Endothelial cell of umbilical vein (primary cell): Measurements from ENCODE around the gene LRRN3. TPM values are rescaled to one million over a fixed set of nuclear protein-coding genes. Genes with fewer than 3 reads are reported as not detected.

Experiments used
- BruUV-seq: library from RNA; stranded (reverse); fragments of 400-500 nt; replicated peaks from 2 replicates; lab custom pipeline; 2021; lab: Mats Ljungman, UMichigan
- CTCF ChIA-PET: fragments of 300-600, 350-600 bp; sonication (Branson Sonifier 250); formaldehyde crosslinking; loops from one replicate; lab custom pipeline; 2021; ENCODE audit warnings: antibody characterized with exemption, inconsistent platforms; lab: Charles Lee
- POLR2A ChIA-PET: fragments of 300-600, 350-600 bp; sonication (Branson Sonifier 250); formaldehyde crosslinking; loops from one replicate; lab custom pipeline; 2021; ENCODE audit warnings: antibody characterized with exemption, inconsistent platforms; lab: Charles Lee
- DNase-seq: peaks from one replicate; pipeline ENCODE4 v3.0.0-alpha.2; 2011; ENCODE audit warnings: low read depth, low spot score
- FAIRE-seq: peaks from 2 replicates; lab custom pipeline; 2011; peaks lifted over from hg19 to GRCh38; lab: Jason Lieb, UNC
- H2AFZ ChIP-seq: 2 replicates; pipeline ENCODE4 v1.6.0; 2012; ENCODE audit warnings: low read depth, low read length, control low read depth, inconsistent platforms
- H3K27ac ChIP-seq: 2 replicates; pipeline ENCODE4 v1.5.1; 2011; ENCODE audit warnings: low read depth, mild to moderate bottlenecking, control low read depth, low read length, moderate library complexity; ENCODE audit not compliant: insufficient read depth
- H3K27me3 ChIP-seq, 2 experiments: 2 replicates each; pipeline versions ENCODE4 v1.6.0 to v1.6.1; 2011; ENCODE audit warnings: low read length in 2 of 2, mixed read lengths in 1 of 2; ENCODE audit not compliant: control insufficient read depth in 2 of 2, insufficient read depth in 2 of 2
- H3K36me3 ChIP-seq, 2 experiments: 2 replicates in 1 of 2; 3 replicates in 1 of 2; pipeline ENCODE4 v1.5.1; 2011; ENCODE audit warnings: low read length in 2 of 2, mild to moderate bottlenecking in 1 of 2, moderate library complexity in 1 of 2; ENCODE audit not compliant: control insufficient read depth in 2 of 2, insufficient read depth in 2 of 2; ENCODE audit errors: extremely low read depth in 1 of 2
- H3K4me1 ChIP-seq: 3 replicates; pipeline ENCODE4 v1.5.1; 2011; ENCODE audit warnings: mild to moderate bottlenecking, low read length; ENCODE audit not compliant: control insufficient read depth, insufficient read depth; ENCODE audit errors: extremely low read depth
- H3K4me2 ChIP-seq: 2 replicates; pipeline ENCODE4 v1.6.1; 2011; ENCODE audit warnings: low read length, control low read depth, mixed read lengths; ENCODE audit not compliant: insufficient read depth
- H3K4me3 ChIP-seq, 3 experiments: fragments of 200-600 bp in 1 of 3; sonication (generic), shearing (Covaris generic) in 1 of 3; replicated peaks in 1 of 3; 2 replicates each; pipeline ENCODE4 v1.5.1; 2011 to 2016; ENCODE audit warnings: control low read depth in 3 of 3, low read length in 3 of 3, mild to moderate bottlenecking in 2 of 3, inconsistent platforms in 1 of 3, low read depth in 1 of 3, moderate library complexity in 1 of 3; ENCODE audit not compliant: insufficient read depth in 1 of 3
- H3K79me2 ChIP-seq: 2 replicates; pipeline ENCODE4 v1.6.0; 2012; ENCODE audit warnings: low read length, inconsistent platforms; ENCODE audit not compliant: control insufficient read depth, insufficient read depth
- H3K9ac ChIP-seq: replicated peaks from 2 replicates; pipeline ENCODE3; 2011; ENCODE audit warnings: low read length, control low read depth; ENCODE audit not compliant: insufficient read depth; ENCODE audit errors: extremely low read depth
- H3K9me1 ChIP-seq: replicated peaks from 3 replicates; pipeline ENCODE4 v1.6.0; 2011; ENCODE audit warnings: mild to moderate bottlenecking, low read length; ENCODE audit not compliant: control insufficient read depth, insufficient read depth; ENCODE audit errors: extremely low read depth
- H3K9me3 ChIP-seq: replicated peaks from 2 replicates; pipeline ENCODE4 v1.5.1; 2012; ENCODE audit warnings: low read length, inconsistent platforms; ENCODE audit not compliant: control insufficient read depth, insufficient read depth
- H4K20me1 ChIP-seq: replicated peaks from 2 replicates; pipeline ENCODE3; 2011; ENCODE audit warnings: mild to moderate bottlenecking, low read length; ENCODE audit not compliant: control insufficient read depth, insufficient read depth; ENCODE audit errors: extremely low read depth
- EZH2 ChIP-seq: IDR thresholded peaks from 2 replicates; pipeline ENCODE4 v1.6.1; 2012; ENCODE audit warnings: borderline replicate concordance, low read depth, mild to moderate bottlenecking, moderate library complexity, low read length, inconsistent platforms; ENCODE audit not compliant: severe bottlenecking
- FOS ChIP-seq: IDR thresholded peaks from 2 replicates; pipeline ENCODE4 v1.6.1; 2011; ENCODE audit warnings: mild to moderate bottlenecking, low read length, moderate library complexity, borderline replicate concordance; ENCODE audit not compliant: insufficient read depth
- GATA2 ChIP-seq: IDR thresholded peaks from 2 replicates; pipeline ENCODE4 v1.7.0; 2011; ENCODE audit warnings: low read depth, mild to moderate bottlenecking, moderate library complexity, mixed read lengths, low read length; ENCODE audit not compliant: insufficient read length, insufficient read depth
- JUN ChIP-seq: IDR thresholded peaks from 2 replicates; pipeline ENCODE4 v1.6.1; 2011; ENCODE audit warnings: borderline replicate concordance, low read depth; ENCODE audit not compliant: insufficient read length, insufficient read depth
- MYC ChIP-seq: IDR thresholded peaks from one replicate; pipeline ENCODE4 v1.6.1; 2011; ENCODE audit warnings: mild to moderate bottlenecking, low read depth, low read length
- POLR2A ChIP-seq: IDR thresholded peaks from 2 replicates; pipeline ENCODE4 v1.6.1; 2012; ENCODE audit warnings: low read depth, mild to moderate bottlenecking, control low read depth, low read length
- POLR2AphosphoS5 ChIP-seq: IDR thresholded peaks from 2 replicates; pipeline ENCODE4 v1.6.1; 2012; ENCODE audit warnings: low read depth, mild to moderate bottlenecking, control low read depth, low read length, moderate library complexity; ENCODE audit not compliant: insufficient read depth
- dilution Hi-C: fragments of 300-500 bp; cut with MboI; formaldehyde crosslinking; loops from one replicate; pipeline ENCODE4 v1.15.0; 2019; ENCODE audit warnings: low sequenced_read_pairs; ENCODE audit not compliant: extremely low pct_ligation_motif_present
- intact Hi-C: fragments of 100-400 bp; cut with micrococcal nuclease; formaldehyde crosslinking; loops from one replicate; pipeline ENCODE4 v1.10.0; 2022
- polyA plus RNA-seq, 4 experiments: library from polyadenylated mRNA; depleted of rRNA in 3 of 4; stranded (reverse) in 3 of 4; unstranded in 1 of 4; fragments of >200 nt; gene quantifications; 2 replicates each; pipeline versions ENCODE4 v1.2.1 to v1.2.3, GENCODE V29; 2011 to 2012; ENCODE audit warnings: missing spikeins in 1 of 4
- total RNA-seq: library from RNA; stranded (reverse); gene quantifications from 2 replicates; pipeline ENCODE4 v1.2.3, GENCODE V29; 2021
- TF ChIP-seq, protein P1 (sequence below), 2 donors: IDR thresholded peaks; 1 replicate in 1 of 2; 2 replicates in 1 of 2; pipeline ENCODE4 v1.5.1; 2011; ENCODE audit warnings: low read length in 2 of 2, mild to moderate bottlenecking in 2 of 2, moderate library complexity in 2 of 2, control low read depth in 1 of 2, inconsistent platforms in 1 of 2, low read depth in 1 of 2; ENCODE audit not compliant: insufficient read depth in 1 of 2; ENCODE audit errors: extremely low read depth in 1 of 2
- TF ChIP-seq, protein P2 (sequence below): IDR thresholded peaks from 2 replicates; pipeline ENCODE4 v1.6.1; 2011; ENCODE audit not compliant: insufficient read depth, insufficient read length

LRRN3 gene
- total and polyA plus RNA-seq, 2 donors (not counting 3 experiments of a cell fraction or from before 2014, with no cell fraction given): not detected

DNA sequence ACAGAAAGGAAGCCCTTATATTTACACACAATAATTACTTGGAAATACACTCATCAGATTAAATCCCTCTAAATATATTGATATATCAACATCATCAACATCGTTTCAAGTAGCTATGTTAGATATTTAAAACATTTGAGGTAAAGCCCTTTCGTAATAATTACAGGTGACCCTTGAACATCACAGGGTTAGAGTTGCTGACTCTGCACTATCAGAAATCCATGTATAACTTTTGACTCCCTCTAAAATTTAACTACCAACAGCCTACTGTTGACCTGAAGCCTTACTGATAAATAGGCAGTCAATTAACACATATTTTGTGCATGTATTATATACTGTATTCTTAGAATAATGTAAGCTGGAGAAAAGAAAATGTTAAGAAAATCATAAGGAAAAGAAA, 34.6 kb upstream of the LRRN3 start:
- H3K4me2 ChIP-seq: no peak overlapping the region
- no peaks in the 10 kb centered on the region for H3K9me3 ChIP-seq
- TF ChIP-seq GATA2 (no peak), JUN (no peak), POLR2A (no peak), FOS (no peak), POLR2AphosphoS5 (no peak), MYC (no peak), EZH2 (no peak)
- TF ChIP-seq, protein P1, sequence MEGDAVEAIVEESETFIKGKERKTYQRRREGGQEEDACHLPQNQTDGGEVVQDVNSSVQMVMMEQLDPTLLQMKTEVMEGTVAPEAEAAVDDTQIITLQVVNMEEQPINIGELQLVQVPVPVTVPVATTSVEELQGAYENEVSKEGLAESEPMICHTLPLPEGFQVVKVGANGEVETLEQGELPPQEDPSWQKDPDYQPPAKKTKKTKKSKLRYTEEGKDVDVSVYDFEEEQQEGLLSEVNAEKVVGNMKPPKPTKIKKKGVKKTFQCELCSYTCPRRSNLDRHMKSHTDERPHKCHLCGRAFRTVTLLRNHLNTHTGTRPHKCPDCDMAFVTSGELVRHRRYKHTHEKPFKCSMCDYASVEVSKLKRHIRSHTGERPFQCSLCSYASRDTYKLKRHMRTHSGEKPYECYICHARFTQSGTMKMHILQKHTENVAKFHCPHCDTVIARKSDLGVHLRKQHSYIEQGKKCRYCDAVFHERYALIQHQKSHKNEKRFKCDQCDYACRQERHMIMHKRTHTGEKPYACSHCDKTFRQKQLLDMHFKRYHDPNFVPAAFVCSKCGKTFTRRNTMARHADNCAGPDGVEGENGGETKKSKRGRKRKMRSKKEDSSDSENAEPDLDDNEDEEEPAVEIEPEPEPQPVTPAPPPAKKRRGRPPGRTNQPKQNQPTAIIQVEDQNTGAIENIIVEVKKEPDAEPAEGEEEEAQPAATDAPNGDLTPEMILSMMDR (IDR thresholded peaks at IDR 0.05; ENCODE audit: extremely low read depth in 1 of 2, insufficient read depth in 1 of 2, low read depth in 1 of 2, low read length in 2 of 2): no peak
- TF ChIP-seq, protein P2, sequence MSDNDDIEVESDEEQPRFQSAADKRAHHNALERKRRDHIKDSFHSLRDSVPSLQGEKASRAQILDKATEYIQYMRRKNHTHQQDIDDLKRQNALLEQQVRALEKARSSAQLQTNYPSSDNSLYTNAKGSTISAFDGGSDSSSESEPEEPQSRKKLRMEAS: no peak
- no peak for FAIRE-seq
- no peaks in the 10 kb centered on the region for H4K20me1 ChIP-seq
- H3K4me1 ChIP-seq: no peaks in the 10 kb centered on the region
- CTCF ChIA-PET: interaction anchor here (1.0 kb wide), 1 partner anchor 10 kb away, joined by 3 read pairs; no protein-coding TSS in a partner anchor
- DNase-seq: no peak
- intact Hi-C loops: no loop called here
- H3K27ac ChIP-seq: no peak overlapping the region
- H3K79me2 ChIP-seq: no peaks in the 10 kb centered on the region
- no peaks in the 10 kb centered on the region for H3K27me3 ChIP-seq
- dilution Hi-C loops: no loop called here
- H3K9me1 ChIP-seq: no peaks in the 10 kb centered on the region
- no peak overlapping the region for H2AFZ ChIP-seq
- H3K9ac ChIP-seq: no peak overlapping the region
- no peaks in the 10 kb centered on the region for H3K36me3 ChIP-seq
- no TSS peak for BruUV-seq
- POLR2A ChIA-PET: no interaction called here
- H3K4me3 ChIP-seq: no peak overlapping the region
